ENCODE measurements around the gene SARNP. TPM values are rescaled to one million over a fixed set of nuclear protein-coding genes. Genes with fewer than 3 reads are reported as not detected.

SARNP gene
- total RNA-seq, 4 donors from 2014 or later = 38.0 to 50.7 (median 45.0) TPM

GRCh38 chr12:55721601-55722213 is 95.8 kb downstream of the SARNP start:
- no peaks in the 10 kb centered on the region for H3K9me3 ChIP-seq
- H3K4me1 ChIP-seq = peaks cover 56 to 98% (median 84%) of the 10 kb centered on the region in 4 donors
- 70% methylated on average over 14 of the region's 14 CpGs; no CpG with 5 or more reads in 1 of the 2 donors for WGBS, 2 donors (ENCODE audit: low coverage in 1 of 2)
- peak overlapping the region; percentile 97 to 99 (median 99) for H3K27ac ChIP-seq
- no peaks in the 10 kb centered on the region for H3K36me3 ChIP-seq
- peak in 1 of 3 donors; percentile 2 for TF ChIP-seq POLR2AphosphoS5 (IDR thresholded peaks at IDR 0.05)
- no peak for TF ChIP-seq CTCF (IDR thresholded peaks at IDR 0.05)
- no peak for TF ChIP-seq POLR2A (IDR thresholded peaks at IDR 0.05)
- TF ChIP-seq EP300 (IDR thresholded peaks at IDR 0.05; ENCODE audit: low read depth) = no peak
- in situ Hi-C loops (cut with MboI; ENCODE audit: low pct_ligation_motif_present in 1 of 4, low pct_unique_long_range_greater_than_20kb in 1 of 4, low sequenced_read_pairs in 3 of 4) = loop anchor here in 1 of 4 donors (10.0 kb wide), 1 partner anchor 393 kb away; the partner anchor contains the start of genes RPL41 and ZC3H10
- H3K4me3 ChIP-seq = peak overlapping the region in 2 of 4 donors; percentile 7 to 39
- H3K27me3 ChIP-seq = no peaks in the 10 kb centered on the region
- DNase-seq = no peak
- intact Hi-C loops (cut with DNase I; ENCODE audit: low total_unique reads) = no loop called here

- Histone ChIP-seq H3K27ac (peak overlapping the region; percentile 97 to 99 (median 99)), H3K4me3 (peak overlapping the region in 3 of 4 donors; percentile 6 to 39 (median 7)), H3K9me3 (no peaks in the 10 kb centered on the region), H3K4me1 (peaks cover 53 to 95% (median 81%) of the 10 kb centered on the region in 4 donors), H3K27me3 (no peaks in the 10 kb centered on the region), H3K36me3 (no peaks in the 10 kb centered on the region)
- 48% methylated on average over 6 of the region's 9 CpGs; no CpG with 5 or more reads in 1 of the 2 donors for WGBS, 2 donors (ENCODE audit: low coverage in 1 of 2)
- peak; percentile 77 for DNase-seq
- peak; percentile 42 to 62 (median 59) for TF ChIP-seq CTCF (IDR thresholded peaks at IDR 0.05)
- peak in 2 of 3 donors; percentile 46 for TF ChIP-seq POLR2AphosphoS5 (IDR thresholded peaks at IDR 0.05)
- TF ChIP-seq POLR2A (IDR thresholded peaks at IDR 0.05) = no peak
- TF ChIP-seq EP300 (IDR thresholded peaks at IDR 0.05; ENCODE audit: low read depth) = no peak
- in situ Hi-C loops (cut with MboI; ENCODE audit: low pct_ligation_motif_present in 1 of 4, low pct_unique_long_range_greater_than_20kb in 1 of 4, low sequenced_read_pairs in 3 of 4) = loop anchor here in 1 of 4 donors (10.0 kb wide), 1 partner anchor 394 kb away; the partner anchor contains the start of genes RPL41 and ZC3H10
- intact Hi-C loops (cut with DNase I; ENCODE audit: low total_unique reads) = no loop called here
These were observed 96.6 kb downstream of the SARNP start for GRCh38 chr12:55720894-55721444.

- WGBS, 2 donors (ENCODE audit: low coverage in 1 of 2) = 37% methylated on average over 6 of the region's 6 CpGs; no CpG with 5 or more reads in 1 of the 2 donors
- H3K27ac ChIP-seq = peak within 1 kb of the TSS; percentile 97 to 99 (median 99)
- peak within 1 kb of the TSS in 3 of 4 donors; percentile 6 to 39 (median 18) for H3K4me3 ChIP-seq
- no peaks in the 10 kb centered on the region for H3K27me3 ChIP-seq
- TF ChIP-seq POLR2A (IDR thresholded peaks at IDR 0.05) = peak; percentile 92
- TF ChIP-seq POLR2AphosphoS5 (IDR thresholded peaks at IDR 0.05) = peak; percentile 73 to 91 (median 85)
- peak in 2 of 5 experiments; percentile 27 to 33 for TF ChIP-seq CTCF (IDR thresholded peaks at IDR 0.05)
- no peak for TF ChIP-seq EP300 (IDR thresholded peaks at IDR 0.05; ENCODE audit: low read depth)
- intact Hi-C loops (cut with DNase I; ENCODE audit: low total_unique reads) (no loop called here), in situ Hi-C loops (cut with MboI; ENCODE audit: low pct_ligation_motif_present in 1 of 4, low pct_unique_long_range_greater_than_20kb in 1 of 4, low sequenced_read_pairs in 3 of 4) (loop anchor here in 1 of 4 donors (10.0 kb wide), 1 partner anchor 395 kb away; the partner anchor contains the start of genes RPL41 and ZC3H10)
- DNase-seq = peak; percentile 90
- H3K36me3 ChIP-seq = no peaks in the 10 kb centered on the region
- no peaks in the 10 kb centered on the region for H3K9me3 ChIP-seq
- H3K4me1 ChIP-seq = peaks cover 53 to 93% (median 79%) of the 10 kb centered on the region in 4 donors
These were observed 97.4 kb downstream of the SARNP start, which contains the start of gene RDH5 for GRCh38 chr12:55720071-55720564. Gene RDH5 (plus strand): TSS chr12:55720393. CDS start chr12:55721185, 792 bp downstream.

- in situ Hi-C loops (cut with MboI; ENCODE audit: low pct_ligation_motif_present in 1 of 4, low pct_unique_long_range_greater_than_20kb in 1 of 4, low sequenced_read_pairs in 3 of 4) = no loop called here
- intact Hi-C loops (cut with DNase I; ENCODE audit: low total_unique reads) = no loop called here
These were observed 98.2 kb downstream of the SARNP start for GRCh38 chr12:55719371-55719770.

More at GRCh38 chr12:55719371-55719770, 98.2 kb downstream of the SARNP start:
- H3K36me3 ChIP-seq = no peaks in the 10 kb centered on the region
- 64% methylated on average over 7 of the region's 7 CpGs; no CpG with 5 or more reads in 1 of the 2 donors for WGBS, 2 donors (ENCODE audit: low coverage in 1 of 2)
- H3K4me1 ChIP-seq = peaks cover 49 to 90% (median 72%) of the 10 kb centered on the region in 4 donors
- TF ChIP-seq EP300 (IDR thresholded peaks at IDR 0.05; ENCODE audit: low read depth) (no peak), CTCF (IDR thresholded peaks at IDR 0.05) (no peak), POLR2A (IDR thresholded peaks at IDR 0.05) (no peak), POLR2AphosphoS5 (IDR thresholded peaks at IDR 0.05) (no peak)
- no peak overlapping the region for H3K4me3 ChIP-seq
- no peaks in the 10 kb centered on the region for H3K27me3 ChIP-seq
- no peak for DNase-seq
- H3K9me3 ChIP-seq = no peaks in the 10 kb centered on the region
- H3K27ac ChIP-seq = peak overlapping the region; percentile 97 to 99 (median 99)

Measured in transverse colon (tissue), 4 donors.